ENCODE data around the gene CCL3.
"Not testable (repeated sequence)": the region's sequence is repeated elsewhere in the genome, so short reads cannot be mapped to it uniquely, and the experiment has no call there.

CCL3 gene

GRCh38 chr17:36115649-36115977 is 25.7 kb upstream of the CCL3 start:
- not testable (repeated sequence) for H3K4me1 ChIP-seq (ENCODE audit: control insufficient read depth, insufficient read depth, low read length, poor library complexity, severe bottlenecking); H3K36me3 ChIP-seq (ENCODE audit: control insufficient read depth, insufficient read depth, low read length); H3K27ac ChIP-seq (ENCODE audit: low read depth, low read length, severe bottlenecking); H3K9me3 ChIP-seq (ENCODE audit: control insufficient read depth, low read length); H3K4me3 ChIP-seq (ENCODE audit: extremely low read depth, insufficient read depth, low read length, poor library complexity, severe bottlenecking)

GRCh38 chr17:36114971-36115648 is 25.2 kb upstream of the CCL3 start:
- not testable (repeated sequence) for H3K9me3 ChIP-seq (ENCODE audit: control insufficient read depth, low read length); H3K4me3 ChIP-seq (ENCODE audit: extremely low read depth, insufficient read depth, low read length, poor library complexity, severe bottlenecking); H3K36me3 ChIP-seq (ENCODE audit: control insufficient read depth, insufficient read depth, low read length); H3K4me1 ChIP-seq (ENCODE audit: control insufficient read depth, insufficient read depth, low read length, poor library complexity, severe bottlenecking); H3K27ac ChIP-seq (ENCODE audit: low read depth, low read length, severe bottlenecking)
- WGBS, 2 experiments (ENCODE audit: insufficient coverage in 2 of 2) = 79 to 100% methylated on average over 2 to 3 of the region's 5 CpGs

- not testable (repeated sequence) for H3K9me3 ChIP-seq (ENCODE audit: control insufficient read depth, low read length); H3K4me1 ChIP-seq (ENCODE audit: control insufficient read depth, insufficient read depth, low read length, poor library complexity, severe bottlenecking); H3K36me3 ChIP-seq (ENCODE audit: control insufficient read depth, insufficient read depth, low read length); H3K27ac ChIP-seq (ENCODE audit: low read depth, low read length, severe bottlenecking); H3K4me3 ChIP-seq (ENCODE audit: extremely low read depth, insufficient read depth, low read length, poor library complexity, severe bottlenecking)
- WGBS, 2 experiments (ENCODE audit: insufficient coverage in 2 of 2) = 100% methylated on average over 1 of the region's 1 CpG; no CpG with 5 or more reads in 1 of the 2 experiments
Observed at GRCh38 chr17:36113131-36113530, 23.2 kb upstream of the CCL3 start.

GRCh38 chr17:36112572-36112971 is 22.6 kb upstream of the CCL3 start:
- no peak overlapping the region for H3K4me3 ChIP-seq (ENCODE audit: extremely low read depth, insufficient read depth, low read length, poor library complexity, severe bottlenecking)
- H3K9me3 ChIP-seq (ENCODE audit: control insufficient read depth, low read length) = peaks cover 3% of the 10 kb centered on the region
- no peaks in the 10 kb centered on the region for H3K36me3 ChIP-seq (ENCODE audit: control insufficient read depth, insufficient read depth, low read length)
- no peaks in the 10 kb centered on the region for H3K4me1 ChIP-seq (ENCODE audit: control insufficient read depth, insufficient read depth, low read length, poor library complexity, severe bottlenecking)
- H3K27ac ChIP-seq (ENCODE audit: low read depth, low read length, severe bottlenecking) = no peak overlapping the region

- Histone ChIP-seq H3K36me3 (ENCODE audit: control insufficient read depth, insufficient read depth, low read length) (no peaks in the 10 kb centered on the region), H3K4me3 (ENCODE audit: extremely low read depth, insufficient read depth, low read length, poor library complexity, severe bottlenecking) (no peak overlapping the region), H3K27ac (ENCODE audit: low read depth, low read length, severe bottlenecking) (no peak overlapping the region), H3K4me1 (ENCODE audit: control insufficient read depth, insufficient read depth, low read length, poor library complexity, severe bottlenecking) (no peaks in the 10 kb centered on the region), H3K9me3 (ENCODE audit: control insufficient read depth, low read length) (peaks cover 3% of the 10 kb centered on the region)
- WGBS, 2 experiments (ENCODE audit: insufficient coverage in 2 of 2) = 86 to 93% methylated on average over 3 of the region's 4 CpGs
Observed at GRCh38 chr17:36111068-36111490, 21.1 kb upstream of the CCL3 start.

GRCh38 chr17:36108265-36108664 is 18.3 kb upstream of the CCL3 start:
- not testable (repeated sequence) for H3K4me1 ChIP-seq (ENCODE audit: control insufficient read depth, insufficient read depth, low read length, poor library complexity, severe bottlenecking); H3K9me3 ChIP-seq (ENCODE audit: control insufficient read depth, low read length); H3K27ac ChIP-seq (ENCODE audit: low read depth, low read length, severe bottlenecking); H3K36me3 ChIP-seq (ENCODE audit: control insufficient read depth, insufficient read depth, low read length); H3K4me3 ChIP-seq (ENCODE audit: extremely low read depth, insufficient read depth, low read length, poor library complexity, severe bottlenecking)
- 90% methylated on average over 3 of the region's 5 CpGs; no CpG with 5 or more reads in 1 of the 2 experiments for WGBS, 2 experiments (ENCODE audit: insufficient coverage in 2 of 2)

GRCh38 chr17:36107660-36108059 is 17.7 kb upstream of the CCL3 start:
- no CpG with 5 or more reads among the region's 3 CpGs for WGBS, 2 experiments (ENCODE audit: insufficient coverage in 2 of 2)
- Histone ChIP-seq H3K4me1 (ENCODE audit: control insufficient read depth, insufficient read depth, low read length, poor library complexity, severe bottlenecking) (no peaks in the 10 kb centered on the region), H3K36me3 (ENCODE audit: control insufficient read depth, insufficient read depth, low read length) (no peaks in the 10 kb centered on the region), H3K9me3 (ENCODE audit: control insufficient read depth, low read length) (peaks cover 3% of the 10 kb centered on the region), H3K4me3 (ENCODE audit: extremely low read depth, insufficient read depth, low read length, poor library complexity, severe bottlenecking) (no peak overlapping the region), H3K27ac (ENCODE audit: low read depth, low read length, severe bottlenecking) (no peak overlapping the region)

- no peak overlapping the region for H3K4me3 ChIP-seq (ENCODE audit: extremely low read depth, insufficient read depth, low read length, poor library complexity, severe bottlenecking)
- 94 to 100% methylated on average over 2 to 6 of the region's 6 CpGs for WGBS, 2 experiments (ENCODE audit: insufficient coverage in 2 of 2)
Observed at GRCh38 chr17:36106493-36106835, 16.5 kb upstream of the CCL3 start.

GRCh38 chr17:36105781-36106492 is 16.0 kb upstream of the CCL3 start:
- H3K36me3 ChIP-seq (ENCODE audit: control insufficient read depth, insufficient read depth, low read length) = no peaks in the 10 kb centered on the region
- H3K9me3 ChIP-seq (ENCODE audit: control insufficient read depth, low read length) = no peaks in the 10 kb centered on the region
- 94 to 100% methylated on average over 2 of the region's 5 CpGs for WGBS, 2 experiments (ENCODE audit: insufficient coverage in 2 of 2)
- no peak overlapping the region for H3K27ac ChIP-seq (ENCODE audit: low read depth, low read length, severe bottlenecking)
- no peaks in the 10 kb centered on the region for H3K4me1 ChIP-seq (ENCODE audit: control insufficient read depth, insufficient read depth, low read length, poor library complexity, severe bottlenecking)
- no peak overlapping the region for H3K4me3 ChIP-seq (ENCODE audit: extremely low read depth, insufficient read depth, low read length, poor library complexity, severe bottlenecking)

More at GRCh38 chr17:36106493-36106835, 16.5 kb upstream of the CCL3 start:
- H3K27ac ChIP-seq (ENCODE audit: low read depth, low read length, severe bottlenecking) = no peak overlapping the region
- no peaks in the 10 kb centered on the region for H3K9me3 ChIP-seq (ENCODE audit: control insufficient read depth, low read length)
- H3K4me1 ChIP-seq (ENCODE audit: control insufficient read depth, insufficient read depth, low read length, poor library complexity, severe bottlenecking) = no peaks in the 10 kb centered on the region
- no peaks in the 10 kb centered on the region for H3K36me3 ChIP-seq (ENCODE audit: control insufficient read depth, insufficient read depth, low read length)

- Histone ChIP-seq H3K4me1 (ENCODE audit: control insufficient read depth, insufficient read depth, low read length, poor library complexity, severe bottlenecking) (no peaks in the 10 kb centered on the region), H3K36me3 (ENCODE audit: control insufficient read depth, insufficient read depth, low read length) (no peaks in the 10 kb centered on the region), H3K4me3 (ENCODE audit: extremely low read depth, insufficient read depth, low read length, poor library complexity, severe bottlenecking) (no peak overlapping the region), H3K27ac (ENCODE audit: low read depth, low read length, severe bottlenecking) (no peak overlapping the region), H3K9me3 (ENCODE audit: control insufficient read depth, low read length) (no peaks in the 10 kb centered on the region)
- WGBS, 2 experiments (ENCODE audit: insufficient coverage in 2 of 2) = 86 to 88% methylated on average over 4 of the region's 4 CpGs
Observed at GRCh38 chr17:36104701-36105181, 14.8 kb upstream of the CCL3 start.

GRCh38 chr17:36104246-36104645 is 14.3 kb upstream of the CCL3 start:
- not testable (repeated sequence) for H3K9me3 ChIP-seq (ENCODE audit: control insufficient read depth, low read length); H3K4me1 ChIP-seq (ENCODE audit: control insufficient read depth, insufficient read depth, low read length, poor library complexity, severe bottlenecking)
- no CpG with 5 or more reads among the region's 7 CpGs for WGBS, 2 experiments (ENCODE audit: insufficient coverage in 2 of 2)

More at GRCh38 chr17:36104246-36104645, 14.3 kb upstream of the CCL3 start:
- H3K27ac ChIP-seq (ENCODE audit: low read depth, low read length, severe bottlenecking); H3K36me3 ChIP-seq (ENCODE audit: control insufficient read depth, insufficient read depth, low read length); H3K4me3 ChIP-seq (ENCODE audit: extremely low read depth, insufficient read depth, low read length, poor library complexity, severe bottlenecking): not testable (repeated sequence)
